Stomach (tissue), 4 donors: Measurements from ENCODE around the gene CA6.

ENCODE experiments used
- CTCF ChIP-seq, 7 experiments: fragments of 450-650 bp in 4 of 7; fragments of 200-600 bp in 3 of 7; sonication (generic) in 3 of 7; IDR thresholded peaks; one replicate each; pipeline ENCODE4 v1.5.1; 2016 to 2019; ENCODE audit warnings: antibody characterized with exemption in 7 of 7, control low read depth in 2 of 7, mild to moderate bottlenecking in 1 of 7
- EP300 ChIP-seq: sonication (generic); formaldehyde crosslinking; IDR thresholded peaks from one replicate; pipeline ENCODE4 v1.6.1; 2017; ENCODE audit warnings: antibody characterized with exemption
- POLR2A ChIP-seq, 4 donors: fragments of 450-650 bp; IDR thresholded peaks; one replicate each; pipeline ENCODE4 v1.6.1; 2016; ENCODE audit warnings: antibody characterized with exemption in 4 of 4, control low read depth in 2 of 4, mild to moderate bottlenecking in 1 of 4, moderate library complexity in 1 of 4

- TF ChIP-seq CTCF (IDR thresholded peaks at IDR 0.05) = peak in 5 of 7 experiments; percentile 67 to 97 (median 92)
- TF ChIP-seq EP300 = no peak
- TF ChIP-seq POLR2A (IDR thresholded peaks at IDR 0.05) = no peak
Measured at GRCh38 chr1:9004700-9005394, 59.2 kb downstream of the CA6 start.
